HepG2 (cell line): ENCODE results near the gene ANKRD40. TPM values are rescaled to one million over a fixed set of nuclear protein-coding genes. Genes with fewer than 3 reads are reported as not detected.
A peak's percentile ranks its signal among the peaks of the same experiment; 100 is the strongest.

Experiments
- BCL3 ChIP-seq: sonication (generic); formaldehyde crosslinking; IDR thresholded peaks from 2 replicates; pipeline ENCODE4 v1.5.1; 2020; ENCODE audit warnings: mild to moderate bottlenecking, missing genetic modification reagents, moderate library complexity
- BORCS8-MEF2B ChIP-seq: sonication (generic); formaldehyde crosslinking; IDR thresholded peaks from 2 replicates; pipeline ENCODE4 v1.8.0; 2022; ENCODE audit warnings: mild to moderate bottlenecking, missing genetic modification reagents
- BRCA1 ChIP-seq: sonication (generic); formaldehyde crosslinking; IDR thresholded peaks from 2 replicates; pipeline ENCODE4 v1.4.0; 2020; ENCODE audit warnings: missing genetic modification reagents
- CEBPZ ChIP-seq: IDR thresholded peaks from 2 replicates; pipeline ENCODE4 v1.6.1; 2012; ENCODE audit warnings: low read length, improper control_type of control experiment
- MEF2D ChIP-seq: sonication (generic); formaldehyde crosslinking; IDR thresholded peaks from 2 replicates; pipeline ENCODE4 v1.5.1; 2020; ENCODE audit warnings: mild to moderate bottlenecking, missing genetic modification reagents
- NPAS2 ChIP-seq: sonication (generic); formaldehyde crosslinking; IDR thresholded peaks from 2 replicates; pipeline ENCODE4 v1.8.0; 2022; ENCODE audit warnings: mild to moderate bottlenecking, missing genetic modification reagents, borderline replicate concordance
- POLR2AphosphoS2 ChIP-seq: IDR thresholded peaks from 2 replicates; pipeline ENCODE4 v1.6.1; 2011; ENCODE audit warnings: low read depth, low read length, improper control_type of control experiment
- PRMT3 ChIP-seq: sonication (generic); formaldehyde crosslinking; IDR thresholded peaks from 2 replicates; pipeline ENCODE4 v1.8.1; 2022; ENCODE audit warnings: low read depth, mild to moderate bottlenecking, moderate library complexity, missing genetic modification reagents, borderline replicate concordance
- SALL2 ChIP-seq: sonication (generic); formaldehyde crosslinking; IDR thresholded peaks from 2 replicates; pipeline ENCODE4 v1.8.1; 2023; ENCODE audit warnings: mild to moderate bottlenecking, missing genetic modification reagents, inconsistent platforms
- SNAPC5 ChIP-seq: sonication (generic); formaldehyde crosslinking; IDR thresholded peaks from 2 replicates; pipeline ENCODE4 v1.8.1; 2023; ENCODE audit warnings: mild to moderate bottlenecking, missing genetic modification reagents, borderline replicate concordance
- YEATS2 ChIP-seq: sonication (generic); formaldehyde crosslinking; IDR thresholded peaks from 2 replicates; pipeline ENCODE4 v1.4.0; 2020; ENCODE audit warnings: missing genetic modification reagents, borderline replicate concordance
- ZBTB38 ChIP-seq: sonication (generic); formaldehyde crosslinking; IDR thresholded peaks from 2 replicates; pipeline ENCODE4 v1.5.1; 2020; ENCODE audit warnings: mild to moderate bottlenecking, missing genetic modification reagents
- ZFAT ChIP-seq: sonication (generic); formaldehyde crosslinking; conservative IDR thresholded peaks from 2 replicates; pipeline ENCODE4 v1.8.1; 2023; ENCODE audit warnings: missing genetic modification reagents, inconsistent platforms
- ZNF101 ChIP-seq: sonication (generic); formaldehyde crosslinking; IDR thresholded peaks from 2 replicates; pipeline ENCODE4 v1.4.0; 2020; ENCODE audit warnings: mild to moderate bottlenecking, low read depth, missing genetic modification reagents, borderline replicate concordance
- ZNF280B ChIP-seq: sonication (generic); formaldehyde crosslinking; IDR thresholded peaks from 2 replicates; pipeline ENCODE4 v1.5.0; 2020; ENCODE audit warnings: missing genetic modification reagents, mild to moderate bottlenecking, borderline replicate concordance
- ZNF720 ChIP-seq: sonication (generic); formaldehyde crosslinking; IDR thresholded peaks from 2 replicates; pipeline ENCODE4 v1.4.0; 2020; ENCODE audit warnings: missing genetic modification reagents
- ZNF800 ChIP-seq: sonication (generic); formaldehyde crosslinking; IDR thresholded peaks from 2 replicates; pipeline ENCODE4 v1.4.0; 2020; ENCODE audit warnings: missing genetic modification reagents
- polyA plus RNA-seq, 8 experiments: library from polyadenylated mRNA; depleted of rRNA in 3 of 8; stranded (reverse) in 7 of 8; unstranded in 1 of 8; fragments of >200 nt; fragmentation: Illumina TruSeq in 4 of 8; extraction: Trizol in 4 of 8; gene quantifications; 2 replicates each; pipeline versions ENCODE4 v1.2.1 to v1.2.3, GENCODE V29; 2011 to 2016; ENCODE audit warnings: low read depth in 4 of 8, missing spikeins in 1 of 8, mixed read lengths in 1 of 8; ENCODE audit not compliant: insufficient read depth in 1 of 8
- total RNA-seq, 5 experiments: library from RNA; depleted of rRNA; stranded (reverse); fragments of >200 nt; fragmentation: Illumina TruSeq; extraction: Trizol; gene quantifications; 2 replicates each; pipeline ENCODE4 v1.2.3, GENCODE V29; 2016; ENCODE audit warnings: low read depth in 1 of 5

The ANKRD40 gene
- total and polyA plus RNA-seq, 2 of the 13 experiments (the other 11 are each of a cell fraction or from before 2014, with no cell fraction given) = 35.0 to 46.4 TPM

- no peak for TF ChIP-seq BCL3 (CRISPR knock-in tag)
- no peak for TF ChIP-seq BORCS8-MEF2B (CRISPR knock-in tag)
- no peak; the same call in 1 of the 2 replicates for TF ChIP-seq BRCA1 (CRISPR knock-in tag)
- TF ChIP-seq NPAS2 (CRISPR knock-in tag) = no peak
- TF ChIP-seq MEF2D (CRISPR knock-in tag) = 0 out of 2 replicates have a peak, but pooled peaks have one; percentile 6
- TF ChIP-seq ZNF800 (CRISPR knock-in tag) = no peak; the same call in 1 of the 2 replicates
- TF ChIP-seq ZNF280B (CRISPR knock-in tag) = no peak
- TF ChIP-seq YEATS2 = no peak
- TF ChIP-seq POLR2AphosphoS2 = no peak
- TF ChIP-seq ZBTB38 (CRISPR knock-in tag) = peak; percentile 55; the same call in 1 of the 2 replicates
- no peak for TF ChIP-seq PRMT3 (CRISPR knock-in tag)
- no peak for TF ChIP-seq CEBPZ
- peak; percentile 77; the same call in 1 of the 2 replicates for TF ChIP-seq ZNF720 (CRISPR knock-in tag)
- TF ChIP-seq ZFAT (CRISPR knock-in tag) = no peak
- no peak for TF ChIP-seq ZNF101 (CRISPR knock-in tag)
- no peak; the same call in 1 of the 2 replicates for TF ChIP-seq SALL2
- TF ChIP-seq SNAPC5 (CRISPR knock-in tag) = 0 out of 2 replicates have a peak, but pooled peaks have one; percentile 32
These were observed 21.8 kb downstream of the ANKRD40 start (continued) for GRCh38 chr17:50685691-50686493.
